GM21447 (cell line): Measurements from ENCODE around the gene PKIG.

ENCODE experiments used
- ATAC-seq: cut with Tn5 transposase; IDR thresholded peaks from one replicate; pipeline ENCODE4 v1.9.1; 2021; ENCODE audit not compliant: unreplicated experiment

Gene PKIG

GRCh38 chr20:44616604-44616964 lies 34.2 kb downstream of the PKIG start:
- no peak for ATAC-seq

- no peak for ATAC-seq
These were observed 35.9 kb downstream of the PKIG start for GRCh38 chr20:44618318-44618731.

GRCh38 chr20:44619294-44619693 lies 36.9 kb downstream of the PKIG start:
- no peak for ATAC-seq

- no peak for ATAC-seq
These were observed 37.7 kb downstream of the PKIG start for GRCh38 chr20:44620030-44620429.

- no peak for ATAC-seq
These were observed 38.9 kb downstream of the PKIG start for GRCh38 chr20:44621325-44621724.

- no peak for ATAC-seq
These were observed 39.6 kb downstream of the PKIG start for GRCh38 chr20:44621939-44622338.

- ATAC-seq = no peak
These were observed 40.3 kb downstream of the PKIG start for GRCh38 chr20:44622501-44623270.

GRCh38 chr20:44624152-44624551 lies 41.8 kb downstream of the PKIG start:
- ATAC-seq = no peak

- no peak for ATAC-seq
These were observed 42.4 kb downstream of the PKIG start for GRCh38 chr20:44624743-44625271.

GRCh38 chr20:44625361-44625760 lies 43.0 kb downstream of the PKIG start:
- no peak for ATAC-seq

- no peak for ATAC-seq
These were observed 43.9 kb downstream of the PKIG start for GRCh38 chr20:44626278-44626677.

- no peak for ATAC-seq
These were observed 45.1 kb downstream of the PKIG start for GRCh38 chr20:44627364-44628010.

GRCh38 chr20:44629017-44629385 lies 46.6 kb downstream of the PKIG start:
- no peak for ATAC-seq

- ATAC-seq = no peak
These were observed 47.2 kb downstream of the PKIG start for GRCh38 chr20:44629542-44629941.

GRCh38 chr20:44630297-44630696 lies 47.9 kb downstream of the PKIG start:
- no peak for ATAC-seq

- ATAC-seq = no peak
These were observed 49.8 kb downstream of the PKIG start for GRCh38 chr20:44632103-44632752.

GRCh38 chr20:44633187-44633810 lies 50.9 kb downstream of the PKIG start:
- no peak for ATAC-seq

GRCh38 chr20:44633872-44634600 lies 51.7 kb downstream of the PKIG start:
- ATAC-seq = no peak

GRCh38 chr20:44635877-44636276 lies 53.5 kb downstream of the PKIG start:
- ATAC-seq = no peak

- no peak for ATAC-seq
These were observed 54.7 kb downstream of the PKIG start for GRCh38 chr20:44637042-44637441.
